Testis (tissue), 3 donors: ENCODE data around the gene EIF4A3. TPM values are rescaled to one million over a fixed set of nuclear protein-coding genes. Genes with fewer than 3 reads are reported as not detected.

Experiments used
- DNase-seq: peaks from one replicate; pipeline ENCODE4 v3.0.0-alpha.2; 2019
- H3K27ac ChIP-seq, 2 donors: fragments of 200-600 bp; sonication (generic); one replicate each; pipeline ENCODE4 v1.5.1; 2019
- H3K27me3 ChIP-seq: fragments of 200-600 bp; sonication (generic); one replicate; pipeline ENCODE4 v1.5.1; 2019
- H3K36me3 ChIP-seq: fragments of 200-600 bp; sonication (generic); one replicate; pipeline ENCODE4 v1.5.1; 2017; ENCODE audit warnings: low read depth; ENCODE audit errors: missing control alignments
- H3K4me1 ChIP-seq: fragments of 200-600 bp; sonication (generic); one replicate; pipeline ENCODE4 v1.5.1; 2019
- H3K4me3 ChIP-seq, 2 donors: fragments of 200-600 bp; sonication (generic); one replicate each; pipeline ENCODE4 v1.5.1; 2017 to 2019
- H3K9me3 ChIP-seq: fragments of 200-600 bp; sonication (generic); one replicate; pipeline ENCODE4 v1.5.1; 2017
- CTCF ChIP-seq, 3 experiments: fragments of 450-650 bp in 2 of 3; fragments of 200-600 bp in 1 of 3; sonication (generic) in 1 of 3; IDR thresholded peaks; one replicate each; pipeline ENCODE4 v1.5.1; 2016 to 2019; ENCODE audit warnings: antibody characterized with exemption in 3 of 3, mild to moderate bottlenecking in 2 of 3, moderate library complexity in 1 of 3
- POLR2A ChIP-seq: fragments of 450-650 bp; IDR thresholded peaks from one replicate; pipeline ENCODE4 v1.6.1; 2017; ENCODE audit warnings: antibody characterized with exemption, mild to moderate bottlenecking, moderate library complexity
- WGBS, 2 donors: methylation state at CpG; one replicate each; pipeline ENCODE4 v1.1.5; 2018; 5-methylcytosine and 5-hydroxymethylcytosine counted together
- intact Hi-C: fragments of 100-400 bp; cut with DNase I; formaldehyde crosslinking; loops from one replicate; pipeline ENCODE4 v1.15.1; 2023; ENCODE audit warnings: low total_unique reads
- polyA plus RNA-seq: library from polyadenylated mRNA; stranded (reverse); fragments of 350-450 nt; fragmentation: Illumina TruSeq; extraction: RNeasy Lipid Tissue Mini Kit (QIAGEN cat#74804); gene quantifications from one replicate; pipeline ENCODE4 v1.2.3, GENCODE V29; 2014; ENCODE audit warnings: low read depth, low replicate concordance; ENCODE audit not compliant: insufficient read depth
- total RNA-seq, 2 donors: library from RNA; depleted of rRNA; stranded (reverse); fragments of >200 nt; gene quantifications; one replicate each; pipeline ENCODE4 v1.2.3, GENCODE V29; 2016

Gene EIF4A3
- total and polyA plus RNA-seq, 3 donors from 2014 or later: 67.1 to 99.3 (median 85.6) TPM

GRCh38 chr17:80137131-80137530, 9.8 kb downstream of the EIF4A3 start:
- no peak for DNase-seq
- TF ChIP-seq CTCF (IDR thresholded peaks at IDR 0.05) (no peak), POLR2A (no peak)
- Histone ChIP-seq H3K27me3 (no peaks in the 10 kb centered on the region), H3K4me3 (no peak overlapping the region), H3K4me1 (no peaks in the 10 kb centered on the region), H3K27ac (no peak overlapping the region), H3K36me3 (peaks cover 3% of the 10 kb centered on the region), H3K9me3 (no peaks in the 10 kb centered on the region)
- WGBS, 2 donors: 93 to 94% methylated on average over 9 of the region's 9 CpGs
- intact Hi-C loops: no loop called here

GRCh38 chr17:80133626-80133970, 13.3 kb downstream of the EIF4A3 start:
- 89 to 96% methylated on average over 3 to 6 of the region's 6 CpGs for WGBS, 2 donors
- Histone ChIP-seq H3K27ac (no peak overlapping the region), H3K36me3 (peaks cover 3% of the 10 kb centered on the region), H3K4me3 (no peak overlapping the region), H3K4me1 (no peaks in the 10 kb centered on the region), H3K27me3 (no peaks in the 10 kb centered on the region), H3K9me3 (no peaks in the 10 kb centered on the region)
- DNase-seq: no peak
- intact Hi-C loops: no loop called here
- no peak for TF ChIP-seq POLR2A
- no peak for TF ChIP-seq CTCF (IDR thresholded peaks at IDR 0.05)

GRCh38 chr17:80132906-80133625, 13.9 kb downstream of the EIF4A3 start:
- no peak overlapping the region for H3K27ac ChIP-seq
- peaks cover 2% of the 10 kb centered on the region for H3K36me3 ChIP-seq
- no peak for DNase-seq
- intact Hi-C loops: no loop called here
- no peaks in the 10 kb centered on the region for H3K27me3 ChIP-seq
- H3K9me3 ChIP-seq: no peaks in the 10 kb centered on the region
- no peak overlapping the region for H3K4me3 ChIP-seq
- H3K4me1 ChIP-seq: no peaks in the 10 kb centered on the region
- 81 to 83% methylated on average over 5 of the region's 5 CpGs for WGBS, 2 donors
- no peak for TF ChIP-seq POLR2A
- TF ChIP-seq CTCF (IDR thresholded peaks at IDR 0.05): no peak

GRCh38 chr17:80130992-80131391, 15.9 kb downstream of the EIF4A3 start:
- intact Hi-C loops: no loop called here

More at GRCh38 chr17:80130992-80131391, 15.9 kb downstream of the EIF4A3 start:
- WGBS, 2 donors: 78% methylated on average over 3 of the region's 3 CpGs
- TF ChIP-seq POLR2A: no peak
- no peak for TF ChIP-seq CTCF (IDR thresholded peaks at IDR 0.05)
- H3K4me1 ChIP-seq: no peaks in the 10 kb centered on the region
- H3K9me3 ChIP-seq: no peaks in the 10 kb centered on the region
- no peak for DNase-seq
- no peaks in the 10 kb centered on the region for H3K27me3 ChIP-seq
- H3K27ac ChIP-seq: no peak overlapping the region
- no peaks in the 10 kb centered on the region for H3K36me3 ChIP-seq
- H3K4me3 ChIP-seq: no peak overlapping the region
